H1 (cell line): ENCODE results near the gene OR2AE1. TPM values are rescaled to one million over a fixed set of nuclear protein-coding genes. Genes with fewer than 3 reads are reported as not detected.

Source experiments
- CTCF ChIA-PET: fragments of 300-600 bp; sonication (Branson Sonifier 250); formaldehyde crosslinking; loops from one replicate; lab custom pipeline; 2021; ENCODE audit not compliant: partially characterized antibody; lab: Charles Lee
- POLR2A ChIA-PET: fragments of 300-600 bp; sonication (Branson Sonifier 250); formaldehyde crosslinking; loops from one replicate; lab custom pipeline; 2021; ENCODE audit warnings: inconsistent platforms; ENCODE audit not compliant: partially characterized antibody; lab: Charles Lee
- DNase-seq, 2 experiments: peaks; one replicate each; pipeline versions ENCODE4 v3.0.0 to v3.0.0-alpha.2; 2010 to 2022; ENCODE audit warnings: low spot score in 2 of 2, low read depth in 1 of 2, mixed read lengths in 1 of 2
- FAIRE-seq: peaks from 2 replicates; lab custom pipeline; 2011; peaks lifted over from hg19 to GRCh38; lab: Jason Lieb, UNC
- H2AFZ ChIP-seq: 2 replicates; pipeline ENCODE4 v1.8.1; 2012; ENCODE audit warnings: low read length, inconsistent platforms
- H2AK5ac ChIP-seq: 2 replicates; pipeline ENCODE4 v1.6.1; 2013; ENCODE audit warnings: low read depth, low read length
- H2BK120ac ChIP-seq: replicated peaks from 2 replicates; pipeline ENCODE3; 2013; ENCODE audit warnings: low read depth, low read length, inconsistent platforms
- H2BK12ac ChIP-seq: 2 replicates; pipeline ENCODE4 v1.6.1; 2013; ENCODE audit warnings: low read depth, low read length
- H2BK15ac ChIP-seq: 2 replicates; pipeline ENCODE4 v1.6.1; 2013; ENCODE audit warnings: low read length
- H2BK20ac ChIP-seq: 2 replicates; pipeline ENCODE4 v1.6.1; 2013; ENCODE audit warnings: low read length
- H2BK5ac ChIP-seq: 2 replicates; pipeline ENCODE4 v1.6.1; 2013; ENCODE audit warnings: low read depth, low read length
- H3K14ac ChIP-seq: 2 replicates; pipeline ENCODE4 v1.6.1; 2013; ENCODE audit warnings: inconsistent platforms; ENCODE audit not compliant: insufficient read length
- H3K18ac ChIP-seq: 2 replicates; pipeline ENCODE4 v1.6.1; 2013; ENCODE audit warnings: low read length; ENCODE audit errors: extremely low read depth
- H3K23ac ChIP-seq: 2 replicates; pipeline ENCODE4 v1.6.1; 2013; ENCODE audit warnings: inconsistent platforms; ENCODE audit not compliant: insufficient read length
- H3K23me2 ChIP-seq: 2 replicates; pipeline ENCODE4 v1.6.1; 2013; ENCODE audit warnings: low read depth, low read length
- H3K27ac ChIP-seq: 2 replicates; pipeline ENCODE4 v1.6.1; 2011; ENCODE audit warnings: low read depth, low read length, inconsistent platforms
- H3K27me3 ChIP-seq, 4 experiments: replicated peaks in 1 of 4; 1 replicate in 1 of 4; 2 replicates in 3 of 4; pipeline versions ENCODE4 v1.6.1 to v1.8.1; 2011 to 2013; ENCODE audit warnings: low read length in 3 of 4, mild to moderate bottlenecking in 3 of 4, inconsistent platforms in 2 of 4, mixed read lengths in 2 of 4, moderate library complexity in 1 of 4; ENCODE audit not compliant: control insufficient read depth in 3 of 4, insufficient read depth in 3 of 4; ENCODE audit errors: extremely low read depth in 1 of 4
- H3K36me3 ChIP-seq, 4 experiments: 2 replicates each; pipeline versions ENCODE4 v1.6.1 to v1.8.1; 2011 to 2013; ENCODE audit warnings: mild to moderate bottlenecking in 4 of 4, low read length in 3 of 4, moderate library complexity in 2 of 4, control low read depth in 1 of 4, inconsistent platforms in 1 of 4; ENCODE audit not compliant: insufficient read depth in 4 of 4, control insufficient read depth in 2 of 4
- H3K4ac ChIP-seq: replicated peaks from 2 replicates; pipeline ENCODE3; 2013; ENCODE audit warnings: low read length, low read depth, mixed read lengths, inconsistent platforms; ENCODE audit not compliant: insufficient read length
- H3K4me1 ChIP-seq, 4 experiments: replicated peaks in 1 of 4; 1 replicate in 1 of 4; 2 replicates in 3 of 4; pipeline versions ENCODE4 v1.6.1 to v1.8.1; 2011 to 2013; ENCODE audit warnings: low read length in 3 of 4, inconsistent platforms in 2 of 4, mixed read lengths in 1 of 4; ENCODE audit not compliant: insufficient read depth in 4 of 4, control insufficient read depth in 3 of 4
- H3K4me2 ChIP-seq, 2 experiments: 2 replicates each; pipeline versions ENCODE4 v1.6.1 to v1.8.1; 2011 to 2013; ENCODE audit warnings: low read depth in 2 of 2, low read length in 2 of 2, control low read depth in 1 of 2, inconsistent platforms in 1 of 2, mild to moderate bottlenecking in 1 of 2; ENCODE audit not compliant: insufficient read depth in 1 of 2
- H3K4me3 ChIP-seq, 4 experiments: fragments of 200-600, 300-600 bp in 1 of 4; sonication (generic), shearing (Covaris generic), sonication (Bioruptor Twin) in 1 of 4; 2 replicates each; pipeline versions ENCODE4 v1.5.1 to v1.8.1; 2011 to 2016; ENCODE audit warnings: low read length in 4 of 4, low read depth in 3 of 4, control low read depth in 2 of 4, inconsistent platforms in 2 of 4, mild to moderate bottlenecking in 2 of 4, mixed read lengths in 1 of 4, moderate library complexity in 1 of 4; ENCODE audit not compliant: insufficient read depth in 2 of 4; ENCODE audit errors: extremely low read depth in 1 of 4
- H3K56ac ChIP-seq: replicated peaks from 2 replicates; pipeline ENCODE3; 2013; ENCODE audit warnings: low read depth, mild to moderate bottlenecking, mixed read lengths, low read length, inconsistent platforms; ENCODE audit not compliant: insufficient read length
- H3K79me1 ChIP-seq: 2 replicates; pipeline ENCODE4 v1.6.1; 2013; ENCODE audit warnings: low read depth, low read length, control low read depth
- H3K79me2 ChIP-seq, 2 experiments: 2 replicates each; pipeline versions ENCODE4 v1.6.1 to v1.8.1; 2012 to 2013; ENCODE audit warnings: low read length in 2 of 2, mild to moderate bottlenecking in 2 of 2, inconsistent platforms in 1 of 2; ENCODE audit not compliant: insufficient read depth in 2 of 2, control insufficient read depth in 1 of 2
- H3K9ac ChIP-seq, 4 experiments: replicated peaks in 1 of 4; 1 replicate in 1 of 4; 2 replicates in 3 of 4; pipeline versions ENCODE4 v1.6.1 to v1.8.1; 2011 to 2013; ENCODE audit warnings: low read depth in 3 of 4, low read length in 3 of 4, control low read depth in 2 of 4, mild to moderate bottlenecking in 2 of 4, moderate library complexity in 2 of 4, inconsistent platforms in 1 of 4; ENCODE audit errors: extremely low read depth in 1 of 4
- H3K9me3 ChIP-seq, 2 experiments: 2 replicates each; pipeline versions ENCODE4 v1.6.1 to v1.8.1; 2012 to 2013; ENCODE audit warnings: mild to moderate bottlenecking in 2 of 2, moderate library complexity in 2 of 2, control low read depth in 1 of 2, inconsistent platforms in 1 of 2, low read depth in 1 of 2, low read length in 1 of 2, mixed read lengths in 1 of 2; ENCODE audit not compliant: insufficient read depth in 2 of 2
- H4K20me1 ChIP-seq, 2 experiments: replicated peaks in 1 of 2; 2 replicates each; pipeline versions ENCODE3 to v1.8.1; 2011 to 2013; ENCODE audit warnings: inconsistent platforms in 2 of 2, low read length in 2 of 2, mild to moderate bottlenecking in 1 of 2; ENCODE audit not compliant: insufficient read depth in 2 of 2, control insufficient read depth in 1 of 2
- H4K5ac ChIP-seq: 2 replicates; pipeline ENCODE4 v1.6.1; 2013; ENCODE audit warnings: low read length, low read depth, mixed read lengths, inconsistent platforms; ENCODE audit not compliant: insufficient read length
- H4K8ac ChIP-seq: 2 replicates; pipeline ENCODE4 v1.8.0; 2013; ENCODE audit warnings: mild to moderate bottlenecking, moderate library complexity, low read length, inconsistent platforms; ENCODE audit not compliant: insufficient read depth; ENCODE audit errors: extremely low read depth
- H4K91ac ChIP-seq: replicated peaks from 2 replicates; pipeline ENCODE3; 2013; ENCODE audit warnings: low read length, mixed read lengths, inconsistent platforms; ENCODE audit not compliant: insufficient read length
- CBX5 ChIP-seq: fragments of 300-800, 300-1000 bp; sonication (generic); IDR thresholded peaks from 2 replicates; pipeline ENCODE4 v1.7.1; 2016; ENCODE audit warnings: antibody characterized with exemption, low read length, low read depth
- CBX8 ChIP-seq: fragments of 300-800, 300-1000 bp; sonication (generic); IDR thresholded peaks from 2 replicates; pipeline ENCODE4 v1.7.1; 2016; ENCODE audit warnings: low read depth, low read length, borderline replicate concordance
- EGR1 ChIP-seq: IDR thresholded peaks from 2 replicates; pipeline ENCODE4 v1.6.1; 2011; ENCODE audit warnings: low read depth, low read length, borderline replicate concordance
- EZH2 ChIP-seq: fragments of 200-600 bp; sonication (generic); IDR thresholded peaks from 2 replicates; pipeline ENCODE4 v1.7.1; 2012; ENCODE audit warnings: low read depth, mild to moderate bottlenecking, moderate library complexity, low read length, inconsistent platforms; ENCODE audit not compliant: severe bottlenecking
- GABPA ChIP-seq: IDR thresholded peaks from 2 replicates; pipeline ENCODE4 v1.6.1; 2011; ENCODE audit warnings: mild to moderate bottlenecking, low read length, moderate library complexity, borderline replicate concordance; ENCODE audit not compliant: insufficient read depth
- GTF2F1 ChIP-seq: IDR thresholded peaks from 2 replicates; pipeline ENCODE4 v1.6.1; 2012; ENCODE audit warnings: low read depth, low read length, improper control_type of control experiment, borderline replicate concordance
- HDAC6 ChIP-seq: IDR thresholded peaks from one replicate; pipeline ENCODE4 v1.7.1; 2012; ENCODE audit warnings: low read depth, mild to moderate bottlenecking, inconsistent platforms, low read length, moderate library complexity
- JUND ChIP-seq: IDR thresholded peaks from 2 replicates; pipeline ENCODE4 v1.6.1; 2011; ENCODE audit warnings: mild to moderate bottlenecking, improper control_type of control experiment, low read length
- MAX ChIP-seq: IDR thresholded peaks from 2 replicates; pipeline ENCODE4 v1.6.1; 2012; ENCODE audit warnings: inconsistent platforms
- YY1 ChIP-seq: IDR thresholded peaks from 2 replicates; pipeline ENCODE4 v1.6.1; 2011; ENCODE audit warnings: low read depth, mild to moderate bottlenecking, low read length
- WGBS, 2 experiments: shearing (Covaris generic) in 1 of 2; methylation state at CpG; one replicate each; pipeline versions ENCODE4 v1.1.6 to v1.1.7; 2013 to 2015; ENCODE audit warnings: low lambda C conversion rate in 2 of 2, mixed read lengths in 2 of 2, inconsistent platforms in 1 of 2, low coverage in 1 of 2, missing lambda C conversion rate in 1 of 2; ENCODE audit not compliant: insufficient replicate concordance in 2 of 2, insufficient coverage in 1 of 2, insufficient read length in 1 of 2; ENCODE audit errors: extremely low coverage in 1 of 2, missing lambda C conversion rate in 1 of 2; 5-methylcytosine and 5-hydroxymethylcytosine counted together
- polyA plus RNA-seq, 7 experiments: library from polyadenylated mRNA; depleted of rRNA in 3 of 7; stranded (reverse) in 5 of 7; unstranded in 2 of 7; fragments of >200 nt in 5 of 7; fragments of 200-250 nt in 2 of 7; gene quantifications; 1 replicate in 5 of 7; 2 replicates in 1 of 7; 4 replicates in 1 of 7; pipeline versions ENCODE4 v1.2.1 to v1.2.3, GENCODE V29; 2011 to 2013; ENCODE audit warnings: missing spikeins in 2 of 7, mixed read lengths in 2 of 7
- total RNA-seq: library from RNA; stranded (reverse); fragmentation: NEBNext Ultra II Directional; extraction: Animal tissue kit (Norgen Biotek cat#: 25700); gene quantifications from 2 replicates; pipeline ENCODE4 v1.2.1, GENCODE V29; 2021
- TF ChIP-seq, protein P1 (sequence below), 3 experiments: IDR thresholded peaks; 1 replicate in 2 of 3; 2 replicates in 1 of 3; pipeline versions ENCODE4 v1.5.1 to v1.6.1; 2011; ENCODE audit warnings: low read length in 3 of 3, mild to moderate bottlenecking in 3 of 3, inconsistent platforms in 2 of 3, low read depth in 1 of 3, moderate library complexity in 1 of 3; ENCODE audit not compliant: insufficient read depth in 1 of 3; ENCODE audit errors: control extremely low read depth in 1 of 3

Gene OR2AE1
- total and polyA plus RNA-seq, 2 of the 8 experiments (the other 6 are each of a cell fraction or from before 2014, with no cell fraction given), result not detected

DNA sequence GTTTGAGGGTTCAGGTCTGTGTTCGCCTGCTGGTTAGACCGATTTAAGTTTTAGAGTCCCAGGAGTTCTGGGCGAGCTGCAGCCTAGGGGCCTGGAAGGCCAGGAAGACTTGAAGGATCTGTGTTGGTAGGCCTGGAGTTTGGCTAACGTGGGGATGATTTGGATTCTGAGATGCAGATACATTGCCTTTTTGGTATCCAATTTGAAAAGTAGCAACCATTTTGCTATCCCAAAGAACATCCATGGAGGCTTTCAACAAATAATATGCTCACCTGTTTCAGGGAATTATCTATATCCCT lies 42.9 kb upstream of the OR2AE1 start:
- POLR2A ChIA-PET, result interaction anchor here (1.0 to 4.3 kb wide), 3 partner anchors 25 to 95 kb away, joined by 4 to 28 read pairs (median 5); partner anchors contain the start of gene ZKSCAN1
- WGBS, 2 experiments, result 90% methylated on average over 4 of the region's 4 CpGs; no CpG with 5 or more reads in 1 of the 2 experiments
- Histone ChIP-seq H3K18ac (no peak overlapping the region), H2AFZ (no peak overlapping the region), H2BK120ac (no peak overlapping the region), H3K23ac (no peak overlapping the region), H2BK15ac (no peak overlapping the region), H4K91ac (no peak overlapping the region), H4K20me1 (no peaks in the 10 kb centered on the region), H3K79me2 (no peaks in the 10 kb centered on the region), H4K8ac (peak overlapping the region; percentile 89; the same call in 1 of the 2 replicates), H2BK5ac (no peak overlapping the region), H3K56ac (no peak overlapping the region), H3K23me2 (no peaks in the 10 kb centered on the region; the same call in 1 of the 2 replicates), H2BK12ac (no peak overlapping the region), H3K9me3 (peaks cover 7 to 24% of the 10 kb centered on the region in 2 experiments; a peak in 2 of 4 replicates), H3K27me3 (no peaks in the 10 kb centered on the region), H3K4me3 (peak overlapping the region in 1 of 4 experiments; percentile 26; a peak in 1 of 8 replicates), H3K4me2 (no peak overlapping the region; a peak in 1 of 4 replicates), H3K27ac (no peak overlapping the region), H3K14ac (no peak overlapping the region), H3K36me3 (peaks cover 0 to 2% (median 0%) of the 10 kb centered on the region in 4 experiments; a peak in 1 of 8 replicates), H3K9ac (no peak overlapping the region), H3K4me1 (no peaks in the 10 kb centered on the region), H3K79me1 (no peaks in the 10 kb centered on the region; the same call in none of the 2 replicates), H4K5ac (no peak overlapping the region), H3K4ac (no peak overlapping the region), H2BK20ac (no peak overlapping the region), H2AK5ac (no peak overlapping the region)
- CTCF ChIA-PET, result interaction anchor here (1.2 to 11.2 kb wide), 2 partner anchors 30 to 71 kb away, joined by 3 to 241 read pairs; no protein-coding TSS in a partner anchor
- no peak for DNase-seq
- no peak for FAIRE-seq
- TF ChIP-seq CBX5 (no peak), MAX (no peak), JUND (no peak), HDAC6 (no peak), EZH2 (no peak), GTF2F1 (no peak), YY1 (no peak), EGR1 (no peak), GABPA (no peak), CBX8 (no peak)
- TF ChIP-seq, protein P1, sequence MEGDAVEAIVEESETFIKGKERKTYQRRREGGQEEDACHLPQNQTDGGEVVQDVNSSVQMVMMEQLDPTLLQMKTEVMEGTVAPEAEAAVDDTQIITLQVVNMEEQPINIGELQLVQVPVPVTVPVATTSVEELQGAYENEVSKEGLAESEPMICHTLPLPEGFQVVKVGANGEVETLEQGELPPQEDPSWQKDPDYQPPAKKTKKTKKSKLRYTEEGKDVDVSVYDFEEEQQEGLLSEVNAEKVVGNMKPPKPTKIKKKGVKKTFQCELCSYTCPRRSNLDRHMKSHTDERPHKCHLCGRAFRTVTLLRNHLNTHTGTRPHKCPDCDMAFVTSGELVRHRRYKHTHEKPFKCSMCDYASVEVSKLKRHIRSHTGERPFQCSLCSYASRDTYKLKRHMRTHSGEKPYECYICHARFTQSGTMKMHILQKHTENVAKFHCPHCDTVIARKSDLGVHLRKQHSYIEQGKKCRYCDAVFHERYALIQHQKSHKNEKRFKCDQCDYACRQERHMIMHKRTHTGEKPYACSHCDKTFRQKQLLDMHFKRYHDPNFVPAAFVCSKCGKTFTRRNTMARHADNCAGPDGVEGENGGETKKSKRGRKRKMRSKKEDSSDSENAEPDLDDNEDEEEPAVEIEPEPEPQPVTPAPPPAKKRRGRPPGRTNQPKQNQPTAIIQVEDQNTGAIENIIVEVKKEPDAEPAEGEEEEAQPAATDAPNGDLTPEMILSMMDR (IDR thresholded peaks at IDR 0.05; ENCODE audit: control extremely low read depth in 1 of 3, insufficient read depth in 1 of 3, low read depth in 1 of 3, low read length in 3 of 3), result no peak
